Measurements from ENCODE around the gene BACE1.
"Not testable (repeated sequence)": the region's sequence is repeated elsewhere in the genome, so short reads cannot be mapped to it uniquely, and the experiment has no call there.

Gene BACE1

GRCh38 chr11:117316197-117316961 lies at the start of gene BACE1:
BACE1 (minus strand) TSS chr11:117316256; CDS start chr11:117315795, 461 bp downstream.
- DNase-seq = peak; percentile 60 to 80 (median 73)

GRCh38 chr11:117361432-117361831 lies 45.4 kb upstream of the BACE1 start:
- no peak for DNase-seq

- DNase-seq = no peak
Measured at GRCh38 chr11:117356126-117356890, 40.3 kb upstream of the BACE1 start.

GRCh38 chr11:117354550-117354949 lies 38.5 kb upstream of the BACE1 start:
- DNase-seq = no peak

- DNase-seq = no peak
Measured at GRCh38 chr11:117345039-117345438, 29.0 kb upstream of the BACE1 start.

GRCh38 chr11:117337076-117337475 lies 21.0 kb upstream of the BACE1 start:
- DNase-seq = no peak

GRCh38 chr11:117335399-117335798 lies 19.3 kb upstream of the BACE1 start:
- DNase-seq = no peak

- no peak for DNase-seq
Measured at GRCh38 chr11:117334896-117335295, 18.8 kb upstream of the BACE1 start.

- DNase-seq = no peak
Measured at GRCh38 chr11:117333917-117334316, 17.9 kb upstream of the BACE1 start.

GRCh38 chr11:117332843-117333242 lies 16.8 kb upstream of the BACE1 start:
- no peak for DNase-seq

GRCh38 chr11:117328375-117329010 lies 12.4 kb upstream of the BACE1 start:
- DNase-seq = peak in 2 of 3 donors; percentile 23 to 35

GRCh38 chr11:117327567-117328374 lies 11.7 kb upstream of the BACE1 start, which contains the start of gene CEP164:
CEP164 (plus strand) TSS chr11:117327854; CDS start chr11:117338587, 10,733 bp downstream.
- peak; percentile 96 to 97 (median 97) for DNase-seq

GRCh38 chr11:117327255-117327566 lies 11.2 kb upstream of the BACE1 start:
- not testable (repeated sequence) for DNase-seq

- DNase-seq = no peak
Measured at GRCh38 chr11:117319214-117319840, 3.3 kb upstream of the BACE1 start.

GRCh38 chr11:117318738-117319137 lies 2.7 kb upstream of the BACE1 start:
- no peak for DNase-seq

- DNase-seq = peak; percentile 17 to 37 (median 31)
Measured at GRCh38 chr11:117315285-117316196, 515 bp downstream of the BACE1 start.

- peak in 1 of 3 donors; percentile 28 for DNase-seq
Measured at GRCh38 chr11:117314840-117315239, 1.2 kb downstream of the BACE1 start.

- peak in 1 of 3 donors; percentile 19 for DNase-seq
Measured at GRCh38 chr11:117313828-117314768, 2.0 kb downstream of the BACE1 start.

- DNase-seq = peak; percentile 25 to 56 (median 54)
Measured at GRCh38 chr11:117313091-117313490, 3.0 kb downstream of the BACE1 start.

GRCh38 chr11:117309310-117309709 lies 6.7 kb downstream of the BACE1 start:
- no peak for DNase-seq
